GM12875 (cell line): ENCODE measurements around the gene LPP.

Experiments used
- H3K4me3 ChIP-seq: one replicate; pipeline ENCODE4 v1.5.1; 2011; ENCODE audit warnings: low read depth, low read length, control low read depth
- CTCF ChIP-seq: IDR thresholded peaks from 2 replicates; pipeline ENCODE4 v1.5.1; 2011; ENCODE audit warnings: low read depth, mild to moderate bottlenecking, control low read depth, inconsistent platforms, low read length, moderate library complexity, borderline replicate concordance; ENCODE audit not compliant: insufficient read depth

Gene LPP

GRCh38 chr3:188383748-188384147 lies 229.8 kb downstream of the LPP start:
- no peak overlapping the region for H3K4me3 ChIP-seq
- TF ChIP-seq CTCF, result no peak

- no peak overlapping the region for H3K4me3 ChIP-seq
Observed at GRCh38 chr3:188385295-188385694, 231.3 kb downstream of the LPP start.

GRCh38 chr3:188389711-188390342 lies 235.9 kb downstream of the LPP start:
- no peak for TF ChIP-seq CTCF
- H3K4me3 ChIP-seq, result no peak overlapping the region

More at GRCh38 chr3:188385295-188385694, 231.3 kb downstream of the LPP start:
- no peak for TF ChIP-seq CTCF

- H3K4me3 ChIP-seq, result no peak overlapping the region
Observed at GRCh38 chr3:188390343-188390718, 236.4 kb downstream of the LPP start.

GRCh38 chr3:188390775-188391443 lies 237.0 kb downstream of the LPP start:
- no peak overlapping the region for H3K4me3 ChIP-seq
- no peak for TF ChIP-seq CTCF

More at GRCh38 chr3:188390343-188390718, 236.4 kb downstream of the LPP start:
- no peak for TF ChIP-seq CTCF

GRCh38 chr3:188391592-188391991 lies 237.6 kb downstream of the LPP start:
- H3K4me3 ChIP-seq, result no peak overlapping the region
- no peak for TF ChIP-seq CTCF

- no peak overlapping the region for H3K4me3 ChIP-seq
Observed at GRCh38 chr3:188392076-188392475, 238.1 kb downstream of the LPP start.

More at GRCh38 chr3:188392076-188392475, 238.1 kb downstream of the LPP start:
- no peak for TF ChIP-seq CTCF
